Tibial nerve (tissue), 4 donors: Measurements from ENCODE around the gene MED31.

Experiments
- EP300 ChIP-seq, 2 donors: sonication (generic); formaldehyde crosslinking; IDR thresholded peaks; one replicate each; pipeline ENCODE4 v1.6.1; 2017; ENCODE audit warnings: antibody characterized with exemption in 2 of 2, mild to moderate bottlenecking in 1 of 2
- POLR2A ChIP-seq, 2 donors: fragments of 450-650 bp; IDR thresholded peaks; one replicate each; pipeline ENCODE4 v1.6.1; 2017; ENCODE audit warnings: antibody characterized with exemption in 2 of 2, mild to moderate bottlenecking in 2 of 2, moderate library complexity in 2 of 2
- TF ChIP-seq, protein P1 (sequence below), 5 experiments: fragments of 200-600 bp in 3 of 5; fragments of 450-650 bp in 2 of 5; sonication (generic) in 3 of 5; IDR thresholded peaks; one replicate each; pipeline ENCODE4 v1.5.1; 2016 to 2019; ENCODE audit warnings: antibody characterized with exemption in 5 of 5, mild to moderate bottlenecking in 3 of 5, moderate library complexity in 2 of 5

DNA sequence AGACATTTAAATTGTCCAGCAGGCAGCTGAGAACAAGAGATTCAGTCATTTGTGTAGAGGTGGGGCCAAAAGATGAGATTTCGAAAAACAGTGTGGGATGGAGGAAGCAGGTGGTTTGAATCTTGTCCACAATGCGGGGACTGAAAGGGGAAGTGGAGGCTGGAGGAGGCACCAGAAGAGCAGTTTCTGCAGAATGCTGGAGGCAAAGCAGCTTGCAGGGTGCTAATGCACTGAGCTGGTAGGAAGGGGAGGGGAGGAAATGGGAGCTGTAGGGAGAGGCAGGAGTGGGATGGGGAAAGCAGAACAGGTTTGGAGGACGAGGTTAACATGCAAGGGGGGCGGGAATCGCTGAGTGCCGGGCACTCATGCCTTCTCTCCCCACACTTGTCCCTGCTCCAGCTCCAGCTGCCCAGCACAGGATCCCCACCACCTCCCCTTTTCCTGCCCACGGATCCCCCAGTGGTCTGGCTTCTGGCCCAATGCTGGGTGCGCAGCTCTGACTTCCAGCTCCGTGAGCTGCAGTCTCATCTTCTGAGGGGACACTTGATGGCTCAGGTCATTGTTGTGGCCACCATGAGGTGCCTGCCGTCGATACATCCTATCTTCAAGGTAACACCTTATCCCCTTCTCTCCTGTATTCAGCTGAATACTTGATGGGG is 9.5 kb upstream of the MED31 start:
- TF ChIP-seq, protein P1, sequence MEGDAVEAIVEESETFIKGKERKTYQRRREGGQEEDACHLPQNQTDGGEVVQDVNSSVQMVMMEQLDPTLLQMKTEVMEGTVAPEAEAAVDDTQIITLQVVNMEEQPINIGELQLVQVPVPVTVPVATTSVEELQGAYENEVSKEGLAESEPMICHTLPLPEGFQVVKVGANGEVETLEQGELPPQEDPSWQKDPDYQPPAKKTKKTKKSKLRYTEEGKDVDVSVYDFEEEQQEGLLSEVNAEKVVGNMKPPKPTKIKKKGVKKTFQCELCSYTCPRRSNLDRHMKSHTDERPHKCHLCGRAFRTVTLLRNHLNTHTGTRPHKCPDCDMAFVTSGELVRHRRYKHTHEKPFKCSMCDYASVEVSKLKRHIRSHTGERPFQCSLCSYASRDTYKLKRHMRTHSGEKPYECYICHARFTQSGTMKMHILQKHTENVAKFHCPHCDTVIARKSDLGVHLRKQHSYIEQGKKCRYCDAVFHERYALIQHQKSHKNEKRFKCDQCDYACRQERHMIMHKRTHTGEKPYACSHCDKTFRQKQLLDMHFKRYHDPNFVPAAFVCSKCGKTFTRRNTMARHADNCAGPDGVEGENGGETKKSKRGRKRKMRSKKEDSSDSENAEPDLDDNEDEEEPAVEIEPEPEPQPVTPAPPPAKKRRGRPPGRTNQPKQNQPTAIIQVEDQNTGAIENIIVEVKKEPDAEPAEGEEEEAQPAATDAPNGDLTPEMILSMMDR (IDR thresholded peaks at IDR 0.05) = no peak
- TF ChIP-seq POLR2A (IDR thresholded peaks at IDR 0.05) (no peak), EP300 (IDR thresholded peaks at IDR 0.05) (no peak)
